HPDE6-E6E7 (cell line): ENCODE results near the gene RAC2.
"Not testable (repeated sequence)": the region's sequence is repeated elsewhere in the genome, so short reads cannot be mapped to it uniquely, and the experiment has no call there.

Source experiments
- DNase-seq: peaks from one replicate; pipeline ENCODE4 v3.0.0; 2011; ENCODE audit warnings: missing footprints; ENCODE audit errors: extremely low spot score

The RAC2 gene

GRCh38 chr22:37206118-37206840, 37.8 kb downstream of the RAC2 start:
- no peak for DNase-seq

DNA sequence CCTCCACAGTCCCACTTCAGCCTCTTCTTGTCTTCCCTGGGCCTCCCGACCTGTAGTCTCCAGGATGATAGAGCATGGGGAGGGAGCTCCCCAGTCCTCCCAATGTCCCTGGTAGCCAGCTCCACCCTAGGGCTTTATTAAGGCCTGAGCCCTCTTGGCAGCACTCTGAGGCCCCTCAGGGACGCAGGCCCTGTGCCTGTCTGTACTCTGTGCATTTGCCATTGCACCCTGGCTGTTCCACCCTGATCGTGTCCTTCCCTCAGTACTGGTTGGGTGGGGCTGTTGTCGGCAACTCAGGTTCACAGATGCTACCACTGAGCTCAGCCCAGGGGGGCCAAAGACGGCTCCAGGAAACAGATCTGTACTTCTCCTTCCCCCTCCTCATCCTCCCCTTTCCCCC, 39.0 kb downstream of the RAC2 start:
- DNase-seq: no peak

DNA sequence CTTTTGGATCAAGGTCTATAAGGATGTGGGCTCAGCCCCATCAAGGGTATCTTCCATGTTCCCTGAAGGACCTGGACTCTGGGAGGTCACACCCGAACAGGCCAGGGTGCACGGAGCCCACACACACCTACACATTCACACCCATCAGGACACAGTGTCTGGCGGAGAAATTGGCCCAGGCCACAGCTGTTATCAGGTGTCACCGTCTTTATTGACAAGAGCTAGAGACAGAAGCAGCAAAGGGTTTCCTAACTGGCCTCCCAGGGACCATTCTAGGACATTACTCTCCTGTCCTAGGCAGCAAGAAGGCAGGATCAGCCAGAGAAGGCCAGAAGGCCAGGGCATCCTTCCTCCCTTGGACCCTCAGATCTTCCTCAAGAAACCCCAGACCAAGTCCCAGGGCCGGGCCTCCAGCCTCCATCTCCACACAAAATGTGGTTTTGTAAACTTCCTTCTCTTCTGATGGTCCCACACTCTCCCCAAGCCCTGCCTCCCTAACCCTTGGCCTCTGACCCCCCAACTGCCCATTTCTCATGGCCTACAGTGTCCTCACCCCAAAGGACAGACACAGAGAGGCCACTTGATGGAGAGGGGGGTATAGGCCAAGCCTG, 39.9 kb downstream of the RAC2 start:
- DNase-seq: no peak

DNA sequence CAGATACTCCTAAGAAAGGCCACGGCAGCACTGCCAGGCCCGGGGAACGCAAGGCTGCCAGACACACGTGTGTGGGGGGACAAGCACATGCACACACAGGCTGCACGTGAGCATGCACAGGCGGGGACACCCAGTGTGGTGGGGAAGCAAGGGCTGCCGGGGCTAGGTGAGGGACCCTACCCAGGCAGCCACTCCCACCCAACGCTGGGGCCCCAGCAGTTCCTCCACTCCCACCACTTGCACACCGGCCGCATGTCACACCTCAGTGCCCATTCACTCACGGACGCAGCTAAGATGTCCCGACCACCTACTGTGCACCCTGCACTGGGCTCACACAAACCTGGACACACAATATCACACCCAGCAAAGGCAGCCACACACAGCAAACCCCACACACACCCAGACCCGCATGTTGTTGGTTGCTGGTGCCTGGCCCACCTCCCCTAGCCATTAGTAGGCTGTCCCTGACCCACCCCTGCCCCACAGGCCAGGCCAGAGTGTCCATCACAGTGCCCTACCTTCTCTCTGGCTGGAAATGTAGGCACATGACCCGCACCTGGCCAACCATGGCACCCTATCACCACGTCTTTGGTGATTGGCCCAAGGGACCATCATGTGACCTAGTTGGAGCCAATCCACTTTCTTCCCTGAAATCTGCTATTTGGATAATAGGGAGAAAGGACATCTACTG, 40.6 kb downstream of the RAC2 start:
- DNase-seq: no peak

GRCh38 chr22:37202716-37203115, 41.4 kb downstream of the RAC2 start:
- DNase-seq: no peak

DNA sequence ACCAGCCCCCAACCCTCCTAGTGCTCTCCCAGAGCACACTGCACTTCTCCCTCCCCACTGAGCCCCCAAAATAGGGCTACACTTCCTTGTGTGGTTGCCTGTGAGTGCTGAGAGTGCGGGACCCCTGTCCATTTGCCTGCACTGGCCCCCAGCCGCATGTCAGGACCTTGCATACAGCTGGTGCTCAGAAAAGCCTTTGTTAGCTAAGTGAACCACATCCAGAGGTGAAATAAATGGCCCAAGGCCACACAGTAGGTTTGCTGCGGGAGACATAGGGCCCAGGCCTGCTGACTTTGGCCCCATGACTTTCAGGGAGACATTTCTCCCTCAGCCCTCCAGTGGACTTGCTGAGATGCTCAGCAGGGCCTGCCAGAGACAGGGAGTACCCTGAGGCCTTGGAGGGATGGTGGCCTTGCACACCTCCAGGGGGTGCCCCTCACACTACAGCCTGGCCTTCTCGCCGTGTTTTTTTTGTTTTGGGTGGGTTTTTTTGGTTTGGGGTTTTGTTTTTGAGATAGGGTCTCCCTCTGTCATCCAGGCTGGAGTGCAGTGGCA, 42.0 kb downstream of the RAC2 start:
- DNase-seq: no peak

DNA sequence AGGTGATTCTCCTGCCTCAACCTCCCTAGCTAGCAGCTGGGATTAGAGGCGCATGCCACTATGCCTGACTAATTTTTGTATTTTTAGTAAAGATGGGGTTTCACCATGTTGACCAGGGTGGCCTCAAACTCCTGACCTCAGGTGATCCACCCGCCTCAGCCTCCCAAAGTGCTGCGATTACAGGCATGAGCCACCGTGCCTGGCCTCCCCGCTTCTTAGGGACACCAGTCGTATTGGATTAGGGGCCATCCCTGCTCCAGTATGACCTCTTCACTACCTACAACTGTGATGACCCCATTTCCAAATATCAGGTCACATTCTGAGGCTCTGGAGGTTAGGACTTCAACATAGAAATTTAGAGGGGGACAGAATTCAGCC, 42.6 kb downstream of the RAC2 start:
- DNase-seq: not testable (repeated sequence)

DNA sequence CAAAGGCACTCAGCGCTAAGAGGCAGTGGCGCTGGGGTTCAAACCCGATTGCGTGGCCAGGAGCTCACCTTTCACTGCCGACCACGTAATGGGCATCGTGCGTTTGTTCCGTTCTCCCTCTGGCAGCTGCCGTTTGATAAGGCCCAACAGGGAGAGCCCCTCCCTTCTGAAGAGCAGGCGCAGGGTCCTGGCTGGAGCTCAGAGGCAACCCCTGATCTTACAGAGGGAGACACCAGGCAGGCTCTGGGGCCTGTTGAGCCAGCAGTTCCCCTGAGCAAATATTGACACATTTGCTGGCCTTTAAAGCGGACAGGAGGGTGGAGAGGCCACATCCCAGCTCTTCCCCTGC, 44.3 kb downstream of the RAC2 start:
- DNase-seq: no peak

GRCh38 chr22:37199103-37199759, 44.8 kb downstream of the RAC2 start:
- peak; percentile 86 for DNase-seq

DNA sequence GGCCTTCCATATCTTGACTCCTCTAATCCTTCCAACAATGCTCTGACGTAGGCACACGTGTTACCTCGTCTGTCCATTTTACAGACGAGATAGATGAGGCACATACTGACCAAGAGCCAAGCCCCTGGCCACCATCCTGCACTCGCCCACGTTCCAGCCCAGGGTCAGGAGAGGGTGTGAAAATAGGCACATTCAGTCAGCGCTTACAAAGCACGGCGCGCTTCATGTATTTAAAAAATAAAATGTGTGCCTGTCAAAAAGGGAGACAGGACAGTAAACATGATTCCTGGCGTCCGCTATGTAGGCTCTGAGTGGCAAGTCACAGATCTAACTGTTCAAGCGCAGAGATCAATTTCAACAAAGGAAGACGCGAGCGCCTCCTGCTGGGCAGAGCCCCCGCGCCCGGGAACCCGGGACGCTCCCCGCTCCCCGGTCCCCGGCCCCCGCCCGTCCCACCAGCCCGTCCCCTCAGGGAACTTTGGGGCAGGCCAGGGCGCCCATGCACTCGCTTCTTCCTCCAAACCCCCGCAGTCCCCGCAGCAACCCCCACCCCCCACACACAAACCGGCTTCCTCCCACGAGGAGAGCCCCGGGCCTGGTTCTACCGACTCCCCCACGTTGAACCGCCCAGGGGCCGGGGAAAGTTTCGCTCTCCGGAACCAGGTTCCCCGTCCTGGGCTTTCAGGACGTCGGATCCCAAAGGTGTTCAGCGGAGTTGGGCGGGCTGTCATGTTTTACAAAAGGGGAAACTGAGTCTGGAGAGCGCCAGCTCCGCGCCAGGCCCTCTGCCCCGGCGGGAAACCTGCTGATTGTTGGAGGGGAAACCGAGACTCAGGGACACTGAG, 45.6 kb downstream of the RAC2 start:
- DNase-seq: no peak

GRCh38 chr22:37197451-37198257, 46.4 kb downstream of the RAC2 start:
- peak; percentile 87 for DNase-seq

- DNase-seq: no peak
These were observed 47.3 kb downstream of the RAC2 start for GRCh38 chr22:37196539-37197450.

DNA sequence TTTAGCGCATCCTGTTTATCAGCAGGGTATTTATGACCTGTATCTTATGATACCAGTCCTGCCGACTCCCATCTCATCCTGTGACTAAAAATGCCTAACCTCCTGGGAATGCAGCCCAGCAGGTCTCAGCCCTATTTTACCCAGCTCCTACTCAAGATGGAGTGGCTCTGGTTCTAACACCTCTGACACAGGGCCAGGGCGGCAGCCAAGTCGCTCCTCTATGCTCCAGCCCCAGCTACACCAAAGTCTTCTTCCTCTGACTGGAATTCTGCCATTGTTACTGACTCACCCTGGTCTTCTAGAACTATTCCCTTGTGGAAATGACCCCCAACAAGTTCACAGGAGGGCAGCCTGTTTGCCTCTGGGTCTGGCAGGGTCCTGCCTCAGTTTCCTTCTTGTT, 48.1 kb downstream of the RAC2 start:
- DNase-seq: no peak

DNA sequence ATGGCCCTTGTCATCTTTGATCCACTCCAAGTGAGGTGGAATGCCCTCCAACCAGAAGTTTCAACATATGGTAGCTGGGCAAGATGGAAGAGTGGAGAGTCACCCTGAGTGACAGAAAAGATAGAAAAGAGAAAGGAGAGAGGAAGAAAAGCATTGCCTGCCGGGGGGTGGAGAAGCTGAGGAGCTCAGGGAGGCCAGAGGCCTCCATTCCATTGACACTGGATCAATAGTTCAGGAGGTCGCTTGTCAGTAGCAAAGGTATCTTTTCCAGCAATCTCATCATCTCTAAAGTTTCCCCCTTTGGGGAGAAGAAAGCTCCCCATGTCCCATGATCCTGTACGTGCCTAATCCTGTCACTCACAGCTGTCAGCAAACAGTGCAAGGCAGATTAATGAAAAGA, 49.3 kb downstream of the RAC2 start:
- DNase-seq: no peak

GRCh38 chr22:37193629-37194191, 50.4 kb downstream of the RAC2 start:
- no peak for DNase-seq

GRCh38 chr22:37192741-37193140, 51.3 kb downstream of the RAC2 start:
- no peak for DNase-seq

DNA sequence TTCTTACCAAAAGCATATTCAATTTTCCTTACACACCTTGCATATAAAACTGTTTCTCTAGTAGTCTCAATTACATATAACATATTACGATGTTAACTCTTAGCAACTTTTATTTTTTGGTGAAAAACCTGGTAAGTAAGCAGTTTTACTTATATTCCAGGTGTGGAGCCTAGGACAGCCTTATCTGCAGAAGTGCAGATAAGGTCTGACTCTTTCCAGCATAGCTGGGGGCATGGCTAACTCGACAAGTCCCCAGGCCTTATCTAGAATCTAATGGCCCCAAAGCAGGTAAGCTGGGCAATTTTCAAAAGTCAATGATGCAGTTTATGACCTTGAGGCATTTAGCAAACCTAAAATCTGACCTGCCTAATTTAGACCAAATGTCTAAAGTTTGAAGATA, 51.9 kb downstream of the RAC2 start:
- DNase-seq: no peak

DNA sequence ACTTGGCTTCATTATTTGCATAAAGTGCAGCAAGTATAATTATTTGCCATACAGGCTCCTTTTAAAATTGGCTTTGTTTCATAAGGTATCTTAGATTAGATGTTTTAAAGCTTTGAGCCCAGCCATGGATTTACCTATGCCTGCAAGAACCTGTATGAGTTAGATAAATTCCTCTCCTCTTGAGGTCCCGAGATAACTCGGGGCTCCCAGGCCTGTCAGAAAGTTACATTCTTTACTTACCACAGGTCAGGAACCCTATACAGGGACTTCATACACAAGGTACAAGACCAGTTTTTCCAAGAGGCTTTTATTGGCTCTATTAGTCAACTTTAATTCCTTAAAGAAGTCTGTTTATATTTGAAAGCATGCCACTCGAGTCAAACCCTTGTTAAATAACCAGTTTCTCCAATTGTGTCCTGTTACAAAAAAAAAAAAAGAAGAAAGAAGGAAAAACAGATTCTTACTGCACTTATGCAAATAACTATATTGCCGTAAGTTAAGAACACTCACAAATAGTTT, 53.7 kb downstream of the RAC2 start:
- no peak for DNase-seq

DNA sequence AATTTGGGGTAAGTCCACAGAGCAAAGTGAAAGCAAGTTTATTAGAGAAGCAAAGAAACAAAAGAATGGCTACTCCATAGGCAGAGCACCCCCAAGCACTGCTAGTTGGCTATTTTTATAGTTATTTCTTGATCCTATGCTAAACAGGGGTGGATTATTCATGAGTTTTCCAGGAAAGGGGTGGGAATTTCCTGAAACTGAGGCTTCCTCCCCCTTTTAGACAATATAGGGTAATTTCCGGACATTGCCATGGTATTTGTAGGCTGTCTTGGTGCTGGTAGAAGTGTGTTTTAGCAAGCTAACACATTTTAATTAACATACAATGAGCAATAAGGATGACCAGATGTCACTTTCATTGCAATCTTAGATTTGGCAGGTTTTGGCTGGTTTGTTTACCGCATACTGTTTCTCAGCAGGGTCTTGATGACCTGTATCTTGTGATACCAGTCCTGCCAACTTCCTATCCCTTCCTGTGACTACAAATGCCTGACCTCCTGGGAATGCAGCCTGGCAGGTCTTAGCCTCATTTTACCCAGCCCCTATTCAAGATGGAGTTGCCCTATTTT, 55.1 kb downstream of the RAC2 start:
- DNase-seq: no peak
